D721Med (cell line): ENCODE measurements around the gene FAM20C.

ENCODE experiments used
- DNase-seq: peaks from one replicate; pipeline ENCODE4 v3.0.0; 2011; ENCODE audit warnings: low spot score; ENCODE audit not compliant: insufficient read length
- FAIRE-seq: peaks from 2 replicates; lab custom pipeline; 2011; peaks lifted over from hg19 to GRCh38; lab: Jason Lieb, UNC
- TF ChIP-seq, protein P1 (sequence below): IDR thresholded peaks from 2 replicates; pipeline ENCODE4 v1.5.1; 2012; ENCODE audit warnings: mild to moderate bottlenecking, control low read depth; ENCODE audit not compliant: insufficient read depth; ENCODE audit errors: missing control alignments

Gene FAM20C

DNA sequence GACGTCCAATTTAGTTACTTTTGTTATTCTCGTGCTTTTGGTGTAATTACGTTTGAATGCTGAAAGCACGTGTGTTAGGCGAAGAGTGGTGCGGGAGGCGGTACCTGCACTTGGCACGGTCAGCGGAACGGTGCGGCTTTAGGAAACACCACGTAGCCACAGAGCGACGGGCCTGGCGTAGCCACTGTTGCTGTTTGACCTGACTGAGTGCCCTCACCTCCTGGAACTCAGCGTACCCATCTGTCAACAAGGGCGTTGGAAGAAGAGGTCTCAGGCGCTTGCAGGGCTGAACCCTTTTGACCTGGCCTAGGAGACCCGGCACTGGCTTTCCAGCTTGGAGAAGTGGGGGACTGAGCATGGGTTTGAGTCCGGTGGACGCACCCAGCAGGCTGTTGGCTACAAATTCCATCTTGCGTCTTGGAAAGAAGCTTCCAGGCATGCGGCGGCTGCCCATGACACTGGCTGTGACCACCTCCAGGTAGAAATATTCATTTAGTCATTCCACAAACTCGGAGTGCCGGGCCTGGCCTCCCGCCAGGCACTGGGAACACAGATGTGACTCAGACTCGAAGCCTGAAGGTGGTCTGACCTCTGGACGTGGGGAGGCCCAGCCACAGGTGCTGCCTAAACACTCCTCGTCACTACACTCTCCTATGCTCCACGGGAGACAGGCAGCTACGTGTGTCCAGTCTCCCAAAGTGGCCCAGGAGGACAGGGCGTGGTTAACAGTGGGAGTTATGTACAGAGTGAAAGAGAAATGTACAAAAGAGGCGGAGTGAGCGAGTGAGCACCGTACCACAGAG lies 22.2 kb downstream of the FAM20C start:
- TF ChIP-seq, protein P1, sequence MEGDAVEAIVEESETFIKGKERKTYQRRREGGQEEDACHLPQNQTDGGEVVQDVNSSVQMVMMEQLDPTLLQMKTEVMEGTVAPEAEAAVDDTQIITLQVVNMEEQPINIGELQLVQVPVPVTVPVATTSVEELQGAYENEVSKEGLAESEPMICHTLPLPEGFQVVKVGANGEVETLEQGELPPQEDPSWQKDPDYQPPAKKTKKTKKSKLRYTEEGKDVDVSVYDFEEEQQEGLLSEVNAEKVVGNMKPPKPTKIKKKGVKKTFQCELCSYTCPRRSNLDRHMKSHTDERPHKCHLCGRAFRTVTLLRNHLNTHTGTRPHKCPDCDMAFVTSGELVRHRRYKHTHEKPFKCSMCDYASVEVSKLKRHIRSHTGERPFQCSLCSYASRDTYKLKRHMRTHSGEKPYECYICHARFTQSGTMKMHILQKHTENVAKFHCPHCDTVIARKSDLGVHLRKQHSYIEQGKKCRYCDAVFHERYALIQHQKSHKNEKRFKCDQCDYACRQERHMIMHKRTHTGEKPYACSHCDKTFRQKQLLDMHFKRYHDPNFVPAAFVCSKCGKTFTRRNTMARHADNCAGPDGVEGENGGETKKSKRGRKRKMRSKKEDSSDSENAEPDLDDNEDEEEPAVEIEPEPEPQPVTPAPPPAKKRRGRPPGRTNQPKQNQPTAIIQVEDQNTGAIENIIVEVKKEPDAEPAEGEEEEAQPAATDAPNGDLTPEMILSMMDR: no peak
- DNase-seq (no peak), FAIRE-seq (no peak)

DNA sequence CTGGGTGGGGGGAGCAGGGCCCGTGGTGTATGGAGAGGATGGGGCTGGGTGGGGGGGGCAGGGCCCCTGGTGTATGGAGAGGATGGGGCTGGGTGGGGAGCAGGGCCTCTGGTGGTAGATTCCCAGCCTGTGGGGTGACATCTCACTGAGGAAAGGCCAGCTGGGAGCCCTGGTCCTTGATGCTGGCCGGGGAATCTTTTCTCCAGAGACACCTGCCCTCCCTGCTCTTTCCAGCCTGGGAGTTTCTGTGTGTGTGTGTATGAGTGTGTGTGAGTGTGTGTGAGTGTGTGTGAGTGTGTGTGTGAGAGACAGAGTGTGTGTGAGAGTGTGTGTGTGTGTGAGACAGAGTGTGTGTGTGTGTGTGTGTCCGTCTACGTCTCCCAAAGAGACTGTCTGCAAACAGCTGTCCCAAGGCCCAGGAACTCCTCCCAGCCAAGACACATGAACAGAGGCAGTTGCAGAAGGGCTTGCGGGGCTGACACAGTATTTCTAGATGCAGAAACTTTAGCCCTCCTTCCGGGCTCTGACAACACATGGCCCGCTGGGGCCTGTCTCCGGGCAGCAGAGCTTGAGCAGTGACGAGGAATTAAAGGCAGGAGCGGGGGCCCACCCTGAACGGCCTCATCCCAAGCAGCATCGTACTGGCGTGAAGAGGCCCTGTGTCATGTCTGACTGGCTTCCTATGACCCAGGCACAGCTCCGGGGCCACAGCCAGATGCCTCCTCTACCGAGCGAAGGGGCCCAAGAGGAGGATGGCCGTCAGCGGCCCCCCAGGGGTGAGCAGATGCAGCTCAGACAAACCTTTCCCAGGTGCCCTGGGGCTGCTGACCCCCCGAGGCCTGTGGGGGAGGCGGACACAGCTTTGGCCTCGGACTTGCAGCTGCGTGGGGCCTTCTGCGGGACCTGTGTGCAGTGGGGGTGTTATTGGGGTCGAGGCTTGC lies 24.3 kb downstream of the FAM20C start:
- DNase-seq (no peak), FAIRE-seq (no peak)
- TF ChIP-seq, protein P1: no peak

DNA sequence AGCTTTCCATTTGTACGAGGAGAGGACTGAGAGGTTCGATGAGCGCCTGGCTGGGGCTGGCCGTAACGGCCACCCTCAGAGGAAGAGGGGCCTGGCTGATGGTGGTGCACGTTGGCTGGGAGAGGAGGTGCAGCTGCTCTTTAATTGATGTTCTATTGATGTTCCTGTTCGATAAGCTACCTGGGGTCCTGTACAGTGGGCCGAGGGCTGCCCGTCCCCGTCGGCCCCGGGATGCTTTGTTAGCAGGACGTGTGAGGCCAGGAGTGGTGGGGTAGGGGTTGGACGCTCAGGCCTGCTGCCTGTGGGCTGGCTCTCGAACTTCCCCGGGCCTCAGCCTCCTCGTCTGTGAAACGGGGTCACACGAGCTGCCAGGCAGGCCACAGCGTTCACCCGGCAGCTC lies 25.4 kb downstream of the FAM20C start:
- FAIRE-seq (no peak), DNase-seq (no peak)
- TF ChIP-seq, protein P1: no peak

DNA sequence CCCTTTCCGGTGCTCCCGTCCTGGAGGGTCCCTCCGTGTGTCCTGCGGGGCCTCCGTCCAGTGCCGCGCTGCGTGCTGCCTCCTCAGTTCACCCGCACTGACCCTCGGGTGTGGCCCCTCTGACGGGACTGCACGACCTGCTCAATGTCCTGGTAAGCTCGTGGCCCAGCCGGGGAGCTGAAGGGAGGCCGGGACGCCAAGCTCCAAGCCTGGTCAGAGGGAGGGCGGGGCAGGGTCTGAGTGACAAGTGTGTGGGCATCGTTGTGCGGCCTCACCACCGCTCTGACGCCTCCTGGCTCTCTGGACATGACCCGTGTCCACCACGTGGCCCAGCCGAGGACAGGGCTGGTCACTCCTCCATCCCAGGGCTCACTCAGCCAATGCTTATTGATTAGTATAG lies 25.9 kb downstream of the FAM20C start:
- DNase-seq (no peak), FAIRE-seq (no peak)
- TF ChIP-seq, protein P1: no peak

DNA sequence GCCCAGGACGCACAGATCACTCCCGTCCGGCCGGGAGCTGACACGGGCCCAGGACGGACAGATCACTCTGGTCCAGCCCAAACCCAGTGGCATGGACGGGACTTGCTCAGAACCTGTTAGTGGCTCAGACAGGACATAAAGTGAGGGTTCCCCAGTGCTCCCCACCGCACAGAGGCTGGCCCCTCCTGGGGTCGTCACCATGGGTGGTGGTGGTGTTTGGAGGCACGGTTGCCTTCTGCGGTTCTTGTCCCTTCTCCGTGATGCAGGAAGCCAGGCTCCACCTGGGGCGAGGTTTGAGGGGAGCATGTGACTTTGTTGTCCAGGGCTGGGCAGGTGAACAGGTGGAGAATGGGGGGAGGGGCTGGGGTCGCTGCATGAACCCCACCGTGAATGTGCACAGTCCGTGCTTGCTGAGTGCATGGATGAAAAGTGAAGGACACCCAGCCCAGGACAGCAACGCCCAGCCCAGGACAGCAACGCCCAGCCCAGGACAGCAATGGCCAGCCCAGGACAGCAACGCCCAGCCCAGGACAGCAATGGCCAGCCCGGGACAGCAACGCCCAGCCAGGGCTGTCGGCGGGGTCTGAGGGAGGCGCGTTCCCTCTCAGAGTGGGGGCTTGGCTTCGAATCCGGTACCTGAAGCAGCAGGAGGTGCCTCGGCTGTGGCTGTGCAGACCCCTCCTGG lies 26.7 kb downstream of the FAM20C start:
- DNase-seq (no peak), FAIRE-seq (no peak)
- TF ChIP-seq, protein P1: no peak

DNA sequence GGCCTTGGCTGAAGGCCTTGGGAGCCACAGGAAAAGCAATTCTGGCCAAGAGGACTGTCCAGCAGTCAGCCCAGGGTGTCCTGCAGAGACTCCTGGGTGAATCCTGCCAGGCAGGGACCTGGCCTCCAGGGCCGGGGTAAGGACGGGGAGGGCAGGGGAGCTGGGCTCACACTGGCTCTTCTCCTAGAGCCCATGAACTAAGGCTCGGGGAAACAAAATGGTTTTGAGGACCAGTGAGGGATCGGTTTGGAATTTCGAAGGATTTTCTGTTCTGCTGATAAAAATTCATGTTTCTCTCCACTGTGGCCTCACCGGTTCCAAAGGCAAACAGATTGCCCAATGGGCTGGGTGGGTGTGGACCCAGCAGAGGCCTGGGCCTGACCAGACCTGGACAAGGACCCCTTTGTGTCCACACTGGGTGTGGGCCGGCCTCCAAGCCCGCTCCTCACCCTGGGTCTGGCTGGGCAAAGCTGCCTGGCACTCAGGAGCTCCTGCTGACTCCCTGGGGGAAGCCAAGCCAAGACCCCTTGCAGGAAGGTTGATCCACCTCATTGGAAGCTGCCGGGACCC lies 27.3 kb downstream of the FAM20C start:
- FAIRE-seq (no peak), DNase-seq (no peak)
- TF ChIP-seq, protein P1: no peak
